ELF-1 (cell line): ENCODE results near the gene KLRC3.
"Not testable (repeated sequence)": the region's sequence is repeated elsewhere in the genome, so short reads cannot be mapped to it uniquely, and the experiment has no call there.

Experiments
- DNase-seq: peaks from one replicate; pipeline ENCODE4 v3.0.0-alpha.2; 2016; ENCODE audit warnings: low read depth, low spot score

Gene KLRC3

DNA sequence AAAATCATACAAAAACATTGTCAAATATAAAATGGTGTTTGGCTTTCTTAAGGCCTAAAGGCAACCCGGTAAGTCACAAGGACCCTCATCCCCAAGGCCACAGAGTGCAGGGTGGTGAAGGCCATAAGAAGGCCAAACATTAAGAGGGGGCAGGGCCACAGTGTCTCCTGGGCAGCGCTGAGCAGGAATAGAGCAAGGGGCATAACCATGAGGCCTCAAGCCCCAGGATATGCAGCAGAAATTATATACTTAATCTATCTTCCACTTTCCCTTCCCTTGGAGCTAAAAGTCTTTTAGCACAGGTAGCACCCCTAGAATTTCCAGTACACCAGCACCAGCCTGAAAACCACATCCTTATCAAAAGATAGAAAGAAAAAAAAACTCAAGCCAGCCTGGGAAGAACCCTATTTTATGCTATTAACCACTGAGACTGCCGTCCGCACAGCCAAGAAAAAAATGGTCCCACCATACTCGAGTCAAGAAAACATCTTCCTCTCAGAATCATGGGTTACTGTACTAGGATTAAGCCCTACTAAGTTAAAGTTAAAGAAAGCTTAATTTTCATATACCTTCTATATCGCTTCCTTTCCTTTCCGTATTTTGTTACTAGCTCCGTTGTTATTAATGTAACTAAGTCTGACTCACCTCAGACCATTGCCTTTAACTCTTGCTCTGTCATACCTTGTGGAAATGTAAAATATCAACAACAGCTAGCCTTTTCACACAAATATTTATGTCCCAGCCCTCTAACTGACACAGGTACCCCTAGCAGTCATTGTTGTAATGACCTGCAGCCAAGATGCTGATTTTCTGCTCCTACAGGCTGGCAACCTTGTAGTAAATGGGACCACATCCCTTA, 50.6 kb downstream of the KLRC3 start:
- no peak for DNase-seq

DNA sequence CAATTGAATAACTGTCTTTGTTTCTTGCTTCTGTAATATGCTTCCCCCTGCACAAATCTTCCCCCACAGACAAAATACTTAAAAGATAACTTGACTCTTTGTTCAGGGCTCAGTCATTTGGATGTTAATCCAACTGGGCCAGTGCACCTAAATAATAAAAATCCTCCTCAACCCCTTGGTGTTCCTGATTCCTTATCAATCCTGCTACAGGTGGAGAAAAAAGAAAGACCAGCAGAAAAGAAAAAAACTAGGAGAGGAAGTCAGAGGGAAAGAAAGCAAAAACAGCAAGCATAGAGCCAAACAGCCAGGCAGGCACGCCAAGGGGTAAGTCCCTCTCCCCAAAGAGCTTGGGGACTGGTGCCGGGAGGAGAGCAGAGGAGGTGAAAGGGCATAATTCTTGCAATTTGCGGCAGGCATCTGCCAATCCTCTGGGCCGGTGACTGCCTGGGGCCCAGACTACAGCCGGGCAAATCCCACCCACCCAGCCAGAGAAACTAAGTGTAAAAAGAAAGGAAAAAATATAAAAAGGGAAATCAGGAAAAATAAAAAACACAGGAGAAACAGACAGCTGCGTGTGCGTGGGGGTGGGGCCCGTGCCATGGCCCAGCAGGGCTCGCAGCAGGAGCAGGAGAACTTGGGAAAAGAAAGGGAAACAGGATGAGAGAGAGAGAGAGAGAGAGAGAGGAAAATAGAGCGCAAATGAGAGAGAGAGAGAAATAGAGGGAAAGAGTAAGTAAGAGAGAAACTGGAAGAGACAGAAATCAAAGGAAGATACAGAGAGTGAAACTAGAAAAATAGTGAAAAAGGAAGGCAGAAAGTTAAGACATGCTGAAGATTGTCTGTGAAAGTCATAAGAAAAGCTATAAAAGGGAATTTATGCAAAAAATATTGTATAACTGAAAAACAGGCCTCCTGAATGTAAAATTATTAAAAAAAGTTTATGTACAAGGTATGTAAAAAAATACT, 51.9 kb downstream of the KLRC3 start:
- no peak for DNase-seq

DNA sequence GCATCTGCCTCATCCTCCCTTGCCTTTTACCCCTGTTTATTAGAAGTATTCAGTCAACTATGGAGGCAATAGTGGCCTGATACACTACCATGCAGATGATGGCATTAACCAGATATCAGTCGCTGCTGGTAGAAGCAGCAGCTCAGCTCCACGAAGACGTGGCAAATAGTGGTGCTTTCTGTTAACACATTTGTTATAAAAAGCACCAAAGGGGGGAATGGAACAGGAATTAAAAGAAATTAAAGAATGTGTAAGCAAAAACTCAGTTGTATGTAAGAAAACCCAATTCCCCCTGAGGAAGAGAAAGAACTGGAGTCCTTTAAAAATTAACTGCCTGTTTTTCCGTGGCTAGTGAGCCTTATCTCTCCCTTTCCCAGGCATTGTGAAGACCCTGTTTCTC, 52.7 kb downstream of the KLRC3 start:
- not testable (repeated sequence) for DNase-seq

DNA sequence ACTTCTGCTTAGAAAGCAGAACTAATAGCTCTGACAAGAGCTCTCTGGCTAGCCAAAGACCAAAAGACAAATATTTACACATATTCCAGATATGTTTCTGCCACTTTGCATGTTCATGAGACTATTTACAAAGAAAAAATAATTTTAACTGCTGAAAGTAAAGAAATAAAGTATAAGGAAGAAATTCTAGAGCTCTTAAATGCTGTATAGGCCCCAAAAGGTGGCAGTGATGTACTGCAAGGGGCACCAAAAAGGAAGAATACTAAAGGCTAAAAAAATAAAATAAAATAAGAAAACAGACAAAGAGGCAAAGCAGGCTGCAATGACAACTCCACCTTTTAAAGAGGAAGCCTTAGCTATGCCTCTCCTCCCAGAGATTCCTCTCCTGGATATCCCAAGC, 53.5 kb downstream of the KLRC3 start:
- DNase-seq, result no peak

DNA sequence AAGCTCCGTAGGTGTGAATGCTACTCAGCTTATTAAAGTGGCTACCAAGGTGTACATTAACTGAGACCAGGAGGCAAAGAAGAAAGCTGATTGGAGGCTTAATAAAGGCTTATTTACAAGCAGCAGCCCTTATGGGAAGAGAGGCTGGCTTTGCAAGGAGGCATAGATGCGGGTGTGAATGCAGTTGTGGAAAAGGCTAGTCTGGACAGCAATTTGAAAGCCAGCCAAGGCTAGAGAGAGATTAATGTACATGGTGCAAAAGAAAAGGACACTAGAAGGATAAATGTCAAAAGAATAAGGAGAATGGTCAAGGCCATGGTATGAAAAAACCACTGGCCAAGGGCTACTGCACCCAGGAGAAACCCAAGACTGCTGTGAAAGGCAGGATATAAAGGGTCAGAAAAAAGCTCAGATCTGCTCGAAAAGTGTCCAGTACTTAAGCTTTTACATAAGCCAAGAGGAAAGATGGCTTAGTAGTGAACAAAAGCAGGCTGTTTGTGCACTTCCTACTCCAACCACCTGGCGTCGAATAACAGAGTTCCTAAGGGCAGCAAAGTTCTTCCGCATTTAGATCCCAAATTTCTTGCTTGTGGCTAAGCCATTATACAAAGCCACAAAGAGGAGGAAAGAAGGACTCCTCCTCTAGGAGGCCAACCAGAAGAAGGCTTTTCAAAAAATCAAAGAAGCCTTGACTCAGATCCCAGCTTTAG, 54.5 kb downstream of the KLRC3 start:
- DNase-seq, result no peak

DNA sequence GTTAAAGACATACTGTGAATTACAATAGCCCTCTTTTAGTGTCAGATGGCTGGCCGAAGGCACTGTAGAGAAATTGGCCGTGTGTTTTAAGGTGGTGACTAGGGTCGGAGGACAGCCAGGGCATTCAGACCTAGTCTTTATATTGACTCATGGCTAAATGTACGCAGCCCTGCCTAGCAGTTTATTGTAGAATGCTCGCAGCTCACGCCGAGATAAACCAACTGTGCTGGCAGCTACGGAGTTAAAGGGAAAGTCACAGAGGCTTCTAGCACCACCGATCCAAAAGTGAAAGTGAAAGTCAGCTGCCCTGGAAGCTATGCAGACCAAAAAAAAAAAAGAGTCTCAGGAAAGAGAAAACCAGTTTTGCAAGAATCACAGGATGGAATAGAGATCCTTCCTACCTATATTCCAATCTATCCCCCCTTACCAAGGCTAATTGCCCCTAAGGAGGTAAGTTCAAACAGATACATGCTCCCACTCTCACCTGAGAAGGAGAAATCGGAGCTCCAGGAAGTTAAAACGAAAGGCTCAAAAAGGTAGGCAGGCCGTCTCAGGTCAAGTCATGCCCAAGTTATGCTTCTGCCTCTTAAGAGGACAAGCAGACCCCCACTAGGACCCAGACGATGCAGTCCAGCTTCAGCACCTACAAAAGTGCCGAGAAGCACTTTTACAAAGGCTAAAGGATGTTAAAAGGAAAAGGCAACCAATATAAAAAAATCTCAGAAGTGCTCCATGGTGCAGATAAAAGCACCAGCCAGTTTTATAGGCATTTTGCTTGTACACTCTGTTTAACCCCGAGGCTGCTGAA, 55.4 kb downstream of the KLRC3 start:
- peak; percentile 90 for DNase-seq

DNA sequence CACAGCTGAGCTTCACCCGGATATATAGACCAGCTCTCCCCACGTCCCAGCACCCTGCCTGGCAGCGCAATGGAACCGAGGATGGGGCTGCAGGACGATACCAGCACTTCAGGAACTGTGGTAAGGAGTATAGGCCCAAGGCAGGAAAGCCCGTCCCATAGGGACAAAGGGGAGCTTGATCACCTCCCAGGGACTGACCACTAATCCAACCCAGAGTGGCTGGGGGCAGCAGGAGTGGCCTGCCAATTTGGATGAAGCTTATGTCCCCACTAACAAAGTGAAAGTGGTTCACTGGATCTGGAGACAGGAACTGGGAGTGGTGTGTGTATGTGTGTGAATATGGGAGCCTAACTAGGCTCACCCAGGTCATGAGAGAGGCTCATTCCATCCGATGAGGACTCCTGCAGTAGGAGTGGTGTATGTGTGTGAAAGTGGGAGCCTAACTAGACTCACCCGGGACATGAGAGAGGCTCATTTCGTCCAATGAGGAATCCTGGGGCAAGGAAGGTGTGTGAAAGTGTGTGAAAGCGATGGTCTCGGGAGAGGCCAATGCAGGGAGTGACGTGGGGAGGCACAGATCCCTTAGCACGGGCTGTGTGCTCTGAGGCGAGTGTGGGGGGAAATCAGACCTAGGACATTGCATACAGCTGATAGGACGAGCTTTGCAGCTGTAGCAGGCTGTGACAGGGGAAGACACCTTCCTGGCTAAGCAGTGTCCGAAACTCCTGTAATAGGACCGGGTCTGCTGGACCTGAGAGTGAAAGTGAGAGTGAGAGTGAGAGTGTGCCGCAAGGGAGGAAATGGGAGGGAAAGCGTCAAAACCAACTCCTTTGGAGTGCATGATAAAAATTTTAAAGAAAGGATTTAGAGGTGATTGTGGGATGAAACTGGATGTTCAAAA, 56.2 kb downstream of the KLRC3 start:
- peak; percentile 60 for DNase-seq

DNA sequence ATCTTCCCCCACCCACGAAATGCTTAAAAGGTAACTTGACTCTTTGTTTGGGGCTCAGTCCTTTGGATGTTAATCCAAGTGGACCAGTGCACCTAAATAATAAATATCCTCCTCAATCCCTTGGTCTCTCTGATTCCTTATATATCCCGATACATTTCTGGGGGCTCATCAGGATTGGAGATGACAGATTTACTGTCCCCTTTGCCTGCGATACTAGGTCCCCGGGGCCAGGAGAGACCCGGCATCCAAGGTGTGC, 56.8 kb downstream of the KLRC3 start:
- DNase-seq, result no peak

DNA sequence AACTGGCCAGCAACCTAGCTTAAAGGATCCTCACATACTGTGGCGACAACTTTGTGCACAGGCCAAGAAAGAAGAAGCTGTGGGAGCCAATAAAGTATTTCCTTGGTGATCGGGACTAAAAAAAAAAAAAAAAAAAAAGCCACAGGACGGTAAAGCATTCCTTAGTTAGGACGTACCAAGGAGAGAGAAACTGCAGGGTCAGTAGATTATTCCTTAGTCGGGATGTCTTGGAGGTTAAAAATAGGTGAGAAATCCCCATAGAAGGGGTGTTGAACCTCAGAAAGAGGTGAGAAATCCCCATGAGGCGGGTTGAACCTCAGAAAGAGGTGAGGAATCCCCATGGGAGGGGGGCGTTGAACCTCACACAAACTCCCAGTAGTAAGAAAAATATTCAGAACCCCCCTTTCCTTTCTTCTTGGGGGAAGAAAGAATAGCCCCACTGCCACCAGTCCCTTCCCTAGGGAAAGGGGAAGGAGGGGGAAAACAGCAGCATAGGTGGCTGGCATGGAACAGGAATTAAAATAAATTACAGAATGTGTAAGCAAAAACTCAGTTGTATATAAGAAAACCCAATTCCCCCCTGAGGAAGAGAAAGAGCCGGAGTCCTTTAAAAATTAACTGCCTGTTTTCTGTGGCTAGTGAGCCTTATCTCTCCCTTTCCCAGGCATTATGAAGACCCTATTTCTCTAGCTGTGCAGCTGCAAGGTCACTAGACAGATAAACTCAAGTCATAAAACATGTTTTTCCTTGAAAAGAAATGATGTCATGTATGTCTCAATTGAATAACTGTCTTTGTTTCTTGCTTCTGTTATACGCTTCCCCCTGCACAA, 57.4 kb downstream of the KLRC3 start:
- DNase-seq, result peak; percentile 14

DNA sequence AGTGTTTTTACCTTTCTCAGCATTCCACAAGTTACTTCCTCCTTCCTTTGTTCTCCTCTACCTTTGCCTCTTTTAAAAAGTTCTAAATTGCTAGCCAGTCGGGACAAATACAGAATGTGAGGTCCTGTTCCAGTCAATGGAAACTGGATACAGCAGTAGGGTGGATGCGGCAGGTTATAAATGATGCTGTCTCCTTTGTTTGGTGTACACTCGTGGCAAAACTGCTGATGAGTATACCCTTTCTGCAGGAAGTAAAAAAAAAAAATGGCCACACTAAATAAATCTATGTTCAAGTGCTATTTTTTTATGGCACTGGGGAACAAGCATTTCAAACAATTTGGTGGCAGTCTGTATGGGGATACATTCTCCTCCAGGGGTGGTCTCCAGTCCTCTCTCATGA, 58.1 kb downstream of the KLRC3 start:
- no peak for DNase-seq
